H1 (cell line): Measurements from ENCODE around the gene UBL4A. TPM values are rescaled to one million over a fixed set of nuclear protein-coding genes. Genes with fewer than 3 reads are reported as not detected.

Experiments used
- BCL11A ChIP-seq, 2 experiments: IDR thresholded peaks; one replicate each; pipeline ENCODE4 v1.6.1; 2011; ENCODE audit warnings: low read depth in 2 of 2, low read length in 2 of 2, mild to moderate bottlenecking in 2 of 2
- EP300 ChIP-seq, 2 experiments: IDR thresholded peaks; 1 replicate in 1 of 2; 2 replicates in 1 of 2; pipeline ENCODE4 v1.6.1; 2011 to 2012; ENCODE audit warnings: low read depth in 2 of 2, low read length in 2 of 2, mild to moderate bottlenecking in 2 of 2, borderline replicate concordance in 1 of 2, inconsistent platforms in 1 of 2, moderate library complexity in 1 of 2
- HDAC2 ChIP-seq, 2 experiments: fragments of 300-600 bp in 1 of 2; sonication (generic) in 1 of 2; IDR thresholded peaks; 2 replicates each; pipeline ENCODE4 v1.6.1; 2011 to 2012; ENCODE audit warnings: low read depth in 2 of 2, low read length in 2 of 2, mild to moderate bottlenecking in 2 of 2, moderate library complexity in 2 of 2, borderline replicate concordance in 1 of 2, inconsistent platforms in 1 of 2
- POU5F1 ChIP-seq: IDR thresholded peaks from 2 replicates; pipeline ENCODE4 v1.6.1; 2011; ENCODE audit warnings: low read depth, mild to moderate bottlenecking, low read length, moderate library complexity
- RFX5 ChIP-seq: IDR thresholded peaks from 2 replicates; pipeline ENCODE4 v1.6.1; 2011; ENCODE audit warnings: low read depth, low read length, improper control_type of control experiment, borderline replicate concordance
- SAP30 ChIP-seq: fragments of 300-600 bp; sonication (generic); IDR thresholded peaks from 2 replicates; pipeline ENCODE4 v1.7.1; 2012; ENCODE audit warnings: low read length, moderate library complexity, mild to moderate bottlenecking, inconsistent platforms; ENCODE audit not compliant: insufficient read depth, insufficient replicate concordance
- SIRT6 ChIP-seq: IDR thresholded peaks from one replicate; pipeline ENCODE4 v1.7.1; 2012; ENCODE audit warnings: low read length, inconsistent platforms
- TAF1 ChIP-seq: IDR thresholded peaks from 2 replicates; pipeline ENCODE4 v1.6.1; 2011; ENCODE audit warnings: mild to moderate bottlenecking, low read depth, low read length
- TEAD4 ChIP-seq: IDR thresholded peaks from 2 replicates; pipeline ENCODE4 v1.6.1; 2012; ENCODE audit warnings: low read depth, low read length, inconsistent platforms, mixed read lengths
- polyA plus RNA-seq, 7 experiments: library from polyadenylated mRNA; depleted of rRNA in 3 of 7; stranded (reverse) in 5 of 7; unstranded in 2 of 7; fragments of >200 nt in 5 of 7; fragments of 200-250 nt in 2 of 7; gene quantifications; 1 replicate in 5 of 7; 2 replicates in 1 of 7; 4 replicates in 1 of 7; pipeline versions ENCODE4 v1.2.1 to v1.2.3, GENCODE V29; 2011 to 2013; ENCODE audit warnings: missing spikeins in 2 of 7, mixed read lengths in 2 of 7
- total RNA-seq: library from RNA; stranded (reverse); fragmentation: NEBNext Ultra II Directional; extraction: Animal tissue kit (Norgen Biotek cat#: 25700); gene quantifications from 2 replicates; pipeline ENCODE4 v1.2.1, GENCODE V29; 2021
- TF ChIP-seq, protein P1 (sequence below): fragments of 300-600 bp; sonication (generic); IDR thresholded peaks from 2 replicates; pipeline ENCODE4 v1.7.1; 2012; ENCODE audit warnings: low read length, moderate library complexity, mild to moderate bottlenecking, inconsistent platforms; ENCODE audit not compliant: insufficient replicate concordance
- TF ChIP-seq, protein P2 (sequence below): IDR thresholded peaks from 2 replicates; pipeline ENCODE4 v1.6.1; 2012; ENCODE audit warnings: inconsistent platforms

Gene UBL4A
- total and polyA plus RNA-seq, 2 of the 8 experiments (the other 6 are each of a cell fraction or from before 2014, with no cell fraction given) = 23.1 to 31.7 TPM

DNA sequence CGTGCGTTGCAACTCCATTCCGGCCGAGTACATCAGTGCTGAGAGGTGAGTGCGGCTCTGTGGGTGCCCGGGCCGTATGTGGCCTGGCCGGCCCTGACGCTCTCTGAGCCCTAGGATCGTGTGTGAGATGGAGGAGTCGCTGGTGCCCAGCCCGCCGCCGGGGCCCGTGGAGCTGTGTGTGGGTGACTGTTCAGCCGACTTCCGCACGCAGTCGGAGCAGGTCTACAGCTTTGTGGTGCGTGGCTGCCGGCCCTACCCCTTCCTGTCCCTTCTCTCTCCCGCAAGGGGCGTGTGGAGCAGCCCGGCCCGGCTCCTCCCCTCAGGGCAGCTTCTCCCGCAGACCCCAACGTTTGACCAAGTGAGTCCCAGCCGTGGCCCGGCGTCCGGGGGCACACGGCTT is 20.4 kb downstream of the UBL4A start (continued):
- TF ChIP-seq, protein P1, sequence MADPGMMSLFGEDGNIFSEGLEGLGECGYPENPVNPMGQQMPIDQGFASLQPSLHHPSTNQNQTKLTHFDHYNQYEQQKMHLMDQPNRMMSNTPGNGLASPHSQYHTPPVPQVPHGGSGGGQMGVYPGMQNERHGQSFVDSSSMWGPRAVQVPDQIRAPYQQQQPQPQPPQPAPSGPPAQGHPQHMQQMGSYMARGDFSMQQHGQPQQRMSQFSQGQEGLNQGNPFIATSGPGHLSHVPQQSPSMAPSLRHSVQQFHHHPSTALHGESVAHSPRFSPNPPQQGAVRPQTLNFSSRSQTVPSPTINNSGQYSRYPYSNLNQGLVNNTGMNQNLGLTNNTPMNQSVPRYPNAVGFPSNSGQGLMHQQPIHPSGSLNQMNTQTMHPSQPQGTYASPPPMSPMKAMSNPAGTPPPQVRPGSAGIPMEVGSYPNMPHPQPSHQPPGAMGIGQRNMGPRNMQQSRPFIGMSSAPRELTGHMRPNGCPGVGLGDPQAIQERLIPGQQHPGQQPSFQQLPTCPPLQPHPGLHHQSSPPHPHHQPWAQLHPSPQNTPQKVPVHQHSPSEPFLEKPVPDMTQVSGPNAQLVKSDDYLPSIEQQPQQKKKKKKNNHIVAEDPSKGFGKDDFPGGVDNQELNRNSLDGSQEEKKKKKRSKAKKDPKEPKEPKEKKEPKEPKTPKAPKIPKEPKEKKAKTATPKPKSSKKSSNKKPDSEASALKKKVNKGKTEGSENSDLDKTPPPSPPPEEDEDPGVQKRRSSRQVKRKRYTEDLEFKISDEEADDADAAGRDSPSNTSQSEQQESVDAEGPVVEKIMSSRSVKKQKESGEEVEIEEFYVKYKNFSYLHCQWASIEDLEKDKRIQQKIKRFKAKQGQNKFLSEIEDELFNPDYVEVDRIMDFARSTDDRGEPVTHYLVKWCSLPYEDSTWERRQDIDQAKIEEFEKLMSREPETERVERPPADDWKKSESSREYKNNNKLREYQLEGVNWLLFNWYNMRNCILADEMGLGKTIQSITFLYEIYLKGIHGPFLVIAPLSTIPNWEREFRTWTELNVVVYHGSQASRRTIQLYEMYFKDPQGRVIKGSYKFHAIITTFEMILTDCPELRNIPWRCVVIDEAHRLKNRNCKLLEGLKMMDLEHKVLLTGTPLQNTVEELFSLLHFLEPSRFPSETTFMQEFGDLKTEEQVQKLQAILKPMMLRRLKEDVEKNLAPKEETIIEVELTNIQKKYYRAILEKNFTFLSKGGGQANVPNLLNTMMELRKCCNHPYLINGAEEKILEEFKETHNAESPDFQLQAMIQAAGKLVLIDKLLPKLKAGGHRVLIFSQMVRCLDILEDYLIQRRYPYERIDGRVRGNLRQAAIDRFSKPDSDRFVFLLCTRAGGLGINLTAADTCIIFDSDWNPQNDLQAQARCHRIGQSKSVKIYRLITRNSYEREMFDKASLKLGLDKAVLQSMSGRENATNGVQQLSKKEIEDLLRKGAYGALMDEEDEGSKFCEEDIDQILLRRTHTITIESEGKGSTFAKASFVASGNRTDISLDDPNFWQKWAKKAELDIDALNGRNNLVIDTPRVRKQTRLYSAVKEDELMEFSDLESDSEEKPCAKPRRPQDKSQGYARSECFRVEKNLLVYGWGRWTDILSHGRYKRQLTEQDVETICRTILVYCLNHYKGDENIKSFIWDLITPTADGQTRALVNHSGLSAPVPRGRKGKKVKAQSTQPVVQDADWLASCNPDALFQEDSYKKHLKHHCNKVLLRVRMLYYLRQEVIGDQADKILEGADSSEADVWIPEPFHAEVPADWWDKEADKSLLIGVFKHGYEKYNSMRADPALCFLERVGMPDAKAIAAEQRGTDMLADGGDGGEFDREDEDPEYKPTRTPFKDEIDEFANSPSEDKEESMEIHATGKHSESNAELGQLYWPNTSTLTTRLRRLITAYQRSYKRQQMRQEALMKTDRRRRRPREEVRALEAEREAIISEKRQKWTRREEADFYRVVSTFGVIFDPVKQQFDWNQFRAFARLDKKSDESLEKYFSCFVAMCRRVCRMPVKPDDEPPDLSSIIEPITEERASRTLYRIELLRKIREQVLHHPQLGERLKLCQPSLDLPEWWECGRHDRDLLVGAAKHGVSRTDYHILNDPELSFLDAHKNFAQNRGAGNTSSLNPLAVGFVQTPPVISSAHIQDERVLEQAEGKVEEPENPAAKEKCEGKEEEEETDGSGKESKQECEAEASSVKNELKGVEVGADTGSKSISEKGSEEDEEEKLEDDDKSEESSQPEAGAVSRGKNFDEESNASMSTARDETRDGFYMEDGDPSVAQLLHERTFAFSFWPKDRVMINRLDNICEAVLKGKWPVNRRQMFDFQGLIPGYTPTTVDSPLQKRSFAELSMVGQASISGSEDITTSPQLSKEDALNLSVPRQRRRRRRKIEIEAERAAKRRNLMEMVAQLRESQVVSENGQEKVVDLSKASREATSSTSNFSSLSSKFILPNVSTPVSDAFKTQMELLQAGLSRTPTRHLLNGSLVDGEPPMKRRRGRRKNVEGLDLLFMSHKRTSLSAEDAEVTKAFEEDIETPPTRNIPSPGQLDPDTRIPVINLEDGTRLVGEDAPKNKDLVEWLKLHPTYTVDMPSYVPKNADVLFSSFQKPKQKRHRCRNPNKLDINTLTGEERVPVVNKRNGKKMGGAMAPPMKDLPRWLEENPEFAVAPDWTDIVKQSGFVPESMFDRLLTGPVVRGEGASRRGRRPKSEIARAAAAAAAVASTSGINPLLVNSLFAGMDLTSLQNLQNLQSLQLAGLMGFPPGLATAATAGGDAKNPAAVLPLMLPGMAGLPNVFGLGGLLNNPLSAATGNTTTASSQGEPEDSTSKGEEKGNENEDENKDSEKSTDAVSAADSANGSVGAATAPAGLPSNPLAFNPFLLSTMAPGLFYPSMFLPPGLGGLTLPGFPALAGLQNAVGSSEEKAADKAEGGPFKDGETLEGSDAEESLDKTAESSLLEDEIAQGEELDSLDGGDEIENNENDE = no peak
- TF ChIP-seq EP300 (IDR thresholded peaks at IDR 0.05; ENCODE audit: borderline replicate concordance in 1 of 2, low read depth in 2 of 2, low read length in 2 of 2) = no peak
- TF ChIP-seq, protein P2, sequence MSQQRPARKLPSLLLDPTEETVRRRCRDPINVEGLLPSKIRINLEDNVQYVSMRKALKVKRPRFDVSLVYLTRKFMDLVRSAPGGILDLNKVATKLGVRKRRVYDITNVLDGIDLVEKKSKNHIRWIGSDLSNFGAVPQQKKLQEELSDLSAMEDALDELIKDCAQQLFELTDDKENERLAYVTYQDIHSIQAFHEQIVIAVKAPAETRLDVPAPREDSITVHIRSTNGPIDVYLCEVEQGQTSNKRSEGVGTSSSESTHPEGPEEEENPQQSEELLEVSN = no peak
- TF ChIP-seq BCL11A (IDR thresholded peaks at IDR 0.05; ENCODE audit: low read depth in 2 of 2, low read length in 2 of 2) = no peak
- TF ChIP-seq HDAC2 (IDR thresholded peaks at IDR 0.05; ENCODE audit: borderline replicate concordance in 1 of 2, low read depth in 2 of 2, low read length in 2 of 2) = no peak
- TF ChIP-seq SAP30 = no peak
- no peak for TF ChIP-seq TEAD4
- no peak for TF ChIP-seq POU5F1
- no peak for TF ChIP-seq SIRT6
- TF ChIP-seq TAF1 = no peak
- no peak for TF ChIP-seq RFX5
